CD14-positive monocyte (primary cell): ENCODE data around the gene IL16. TPM values are rescaled to one million over a fixed set of nuclear protein-coding genes. Genes with fewer than 3 reads are reported as not detected.

ENCODE experiments used
- DNase-seq, 3 donors: peaks; one replicate each; pipeline ENCODE4 v3.0.0-alpha.2; 2011 to 2022
- H2AFZ ChIP-seq: 2 replicates; pipeline ENCODE4 v1.6.0; 2012; ENCODE audit warnings: mild to moderate bottlenecking, low read depth, low read length, inconsistent platforms; ENCODE audit not compliant: insufficient read depth, poor library complexity, severe bottlenecking
- H3K27ac ChIP-seq, 2 donors: 1 replicate in 1 of 2; 2 replicates in 1 of 2; pipeline ENCODE4 v1.5.1; 2012 to 2013; ENCODE audit warnings: low read length in 2 of 2, control low read depth in 1 of 2, inconsistent platforms in 1 of 2, low read depth in 1 of 2, mild to moderate bottlenecking in 1 of 2
- H3K27me3 ChIP-seq, 2 donors: one replicate each; pipeline versions ENCODE4 v1.6.0 to v1.6.1; 2011 to 2013; ENCODE audit warnings: low read length in 2 of 2; ENCODE audit not compliant: control insufficient read depth in 2 of 2, insufficient read depth in 2 of 2
- H3K36me3 ChIP-seq, 2 donors: replicated peaks in 1 of 2; 1 replicate in 1 of 2; 2 replicates in 1 of 2; pipeline versions ENCODE4 v1.5.1 to v1.6.1; 2012 to 2013; ENCODE audit warnings: low read length in 2 of 2, control low read depth in 1 of 2, inconsistent platforms in 1 of 2, mild to moderate bottlenecking in 1 of 2; ENCODE audit not compliant: insufficient read depth in 2 of 2, control insufficient read depth in 1 of 2
- H3K4me1 ChIP-seq, 2 donors: 1 replicate in 1 of 2; 2 replicates in 1 of 2; pipeline versions ENCODE4 v1.5.1 to v1.6.1; 2012 to 2013; ENCODE audit warnings: low read length in 2 of 2, control low read depth in 1 of 2, inconsistent platforms in 1 of 2, mild to moderate bottlenecking in 1 of 2, moderate library complexity in 1 of 2; ENCODE audit not compliant: insufficient read depth in 2 of 2, control insufficient read depth in 1 of 2
- H3K4me2 ChIP-seq: replicated peaks from 2 replicates; pipeline ENCODE3; 2012; ENCODE audit warnings: low read length, moderate library complexity, mild to moderate bottlenecking; ENCODE audit not compliant: poor library complexity, severe bottlenecking; ENCODE audit errors: extremely low read depth
- H3K4me3 ChIP-seq, 3 experiments: fragments of 200-600 bp in 1 of 3; sonication (generic) in 1 of 3; replicated peaks in 1 of 3; 1 replicate in 2 of 3; 2 replicates in 1 of 3; pipeline ENCODE4 v1.5.1; 2011 to 2013; ENCODE audit warnings: low read length in 3 of 3, mild to moderate bottlenecking in 3 of 3, control low read depth in 2 of 3, low read depth in 2 of 3, inconsistent platforms in 1 of 3, moderate library complexity in 1 of 3
- H3K79me2 ChIP-seq: 2 replicates; pipeline ENCODE4 v1.6.0; 2012; ENCODE audit warnings: mild to moderate bottlenecking, control low read depth, inconsistent platforms, low read length, moderate library complexity; ENCODE audit not compliant: insufficient read depth
- H3K9ac ChIP-seq: 2 replicates; pipeline ENCODE4 v1.6.0; 2017; ENCODE audit warnings: low read length, mild to moderate bottlenecking; ENCODE audit not compliant: insufficient read depth, poor library complexity, severe bottlenecking
- H3K9me3 ChIP-seq, 2 donors: replicated peaks in 1 of 2; 1 replicate in 1 of 2; 2 replicates in 1 of 2; pipeline versions ENCODE4 v1.5.1 to v1.6.1; 2012 to 2013; ENCODE audit warnings: low read length in 2 of 2, control low read depth in 1 of 2; ENCODE audit not compliant: control insufficient read depth in 1 of 2, insufficient read depth in 1 of 2
- H4K20me1 ChIP-seq: 2 replicates; pipeline ENCODE4 v1.6.0; 2012; ENCODE audit warnings: mild to moderate bottlenecking, low read length, control low read depth, moderate library complexity; ENCODE audit not compliant: insufficient read depth
- H3K27ac Mint-ChIP-seq, 7 donors: one replicate each; pipeline ENCODE4 v1.8.0; 2020; ENCODE audit warnings: mild to moderate bottlenecking in 7 of 7, mixed read lengths in 7 of 7, moderate library complexity in 6 of 7, inconsistent platforms in 2 of 7
- H3K27me3 Mint-ChIP-seq, 3 donors: one replicate each; pipeline ENCODE4 v1.8.0; 2021 to 2022; ENCODE audit warnings: low read depth in 3 of 3, mild to moderate bottlenecking in 3 of 3, mixed read lengths in 3 of 3, moderate library complexity in 3 of 3, inconsistent platforms in 1 of 3
- H3K36me3 Mint-ChIP-seq, 2 donors: one replicate each; pipeline ENCODE4 v1.8.0; 2020; ENCODE audit warnings: mixed read lengths in 2 of 2, inconsistent platforms in 1 of 2, mild to moderate bottlenecking in 1 of 2
- H3K4me1 Mint-ChIP-seq: one replicate; pipeline ENCODE4 v1.8.0; 2020; ENCODE audit warnings: mild to moderate bottlenecking, mixed read lengths
- H3K4me3 Mint-ChIP-seq, 2 donors: one replicate each; pipeline ENCODE4 v1.8.0; 2020; ENCODE audit warnings: mild to moderate bottlenecking in 2 of 2, mixed read lengths in 2 of 2, moderate library complexity in 1 of 2
- H3K9me3 Mint-ChIP-seq, 7 donors: one replicate each; pipeline ENCODE4 v1.8.0; 2020 to 2022; ENCODE audit warnings: mixed read lengths in 7 of 7, mild to moderate bottlenecking in 6 of 7, moderate library complexity in 6 of 7, inconsistent platforms in 2 of 7
- WGBS: methylation state at CpG from one replicate; pipeline ENCODE4 v1.1.5; 2013; ENCODE audit warnings: missing lambda C conversion rate; ENCODE audit not compliant: insufficient coverage; 5-methylcytosine and 5-hydroxymethylcytosine counted together
- intact Hi-C, 2 donors: fragments of 100-400 bp; cut with micrococcal nuclease; formaldehyde crosslinking; loops; one replicate each; pipeline versions ENCODE4 v1.15.0 to v1.15.1; 2023
- polyA plus RNA-seq, 3 donors: library from polyadenylated mRNA; depleted of rRNA in 1 of 3; unstranded in 2 of 3; stranded (reverse) in 1 of 3; fragments of 300-500 nt in 2 of 3; fragments of >200 nt in 1 of 3; fragmentation: Illumina TruSeq in 2 of 3; gene quantifications; 1 replicate in 2 of 3; 2 replicates in 1 of 3; pipeline ENCODE4 v1.2.3, GENCODE V29; 2012 to 2021
- TF ChIP-seq, protein P1 (sequence below): fragments of 200-600 bp; IDR thresholded peaks from one replicate; pipeline ENCODE4 v1.8.0; 2022; ENCODE audit warnings: antibody characterized with exemption, mild to moderate bottlenecking

IL16 gene
- polyA plus RNA-seq, 3 donors: 64.8 to 95.1 (median 71.5) TPM

DNA sequence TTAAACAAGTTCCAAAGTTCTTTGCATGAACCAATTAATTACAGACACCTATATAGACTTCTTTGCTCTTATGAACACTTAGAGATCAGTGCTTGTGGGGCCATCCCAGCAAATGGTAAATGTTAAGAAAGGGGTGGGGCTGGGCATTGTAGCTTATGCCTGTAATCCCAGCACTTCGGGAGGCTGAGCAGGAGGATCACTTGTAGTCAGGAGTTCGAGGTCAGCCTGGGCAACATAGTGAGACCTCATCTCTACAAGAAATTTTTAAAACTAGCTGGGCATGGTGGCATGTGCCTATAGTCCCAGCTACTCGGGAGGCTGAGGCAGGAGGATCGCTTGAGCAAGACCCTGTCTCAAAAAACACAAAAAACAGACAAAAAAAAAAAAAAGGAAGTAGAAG is 146.7 kb downstream of the IL16 start:
- Mint-ChIP-seq H3K9me3 (no peaks in the 10 kb centered on the region), H3K27me3 (peaks cover 0 to 2% (median 2%) of the 10 kb centered on the region in 3 donors), H3K27ac (no peak overlapping the region), H3K4me1 (peaks cover 6% of the 10 kb centered on the region), H3K36me3 (no peaks in the 10 kb centered on the region), H3K4me3 (no peak overlapping the region)
- DNase-seq: no peak
- Histone ChIP-seq H3K9me3 (no peaks in the 10 kb centered on the region), H3K4me1 (peaks cover 6 to 10% of the 10 kb centered on the region in 2 donors), H2AFZ (no peak overlapping the region), H3K9ac (no peak overlapping the region), H3K4me2 (no peak overlapping the region), H3K36me3 (no peaks in the 10 kb centered on the region), H3K4me3 (no peak overlapping the region), H3K27me3 (no peaks in the 10 kb centered on the region), H4K20me1 (no peaks in the 10 kb centered on the region), H3K79me2 (no peaks in the 10 kb centered on the region), H3K27ac (no peak overlapping the region)
- WGBS: 100% methylated on average over 2 of the region's 4 CpGs
- intact Hi-C loops: no loop called here
- TF ChIP-seq, protein P1, sequence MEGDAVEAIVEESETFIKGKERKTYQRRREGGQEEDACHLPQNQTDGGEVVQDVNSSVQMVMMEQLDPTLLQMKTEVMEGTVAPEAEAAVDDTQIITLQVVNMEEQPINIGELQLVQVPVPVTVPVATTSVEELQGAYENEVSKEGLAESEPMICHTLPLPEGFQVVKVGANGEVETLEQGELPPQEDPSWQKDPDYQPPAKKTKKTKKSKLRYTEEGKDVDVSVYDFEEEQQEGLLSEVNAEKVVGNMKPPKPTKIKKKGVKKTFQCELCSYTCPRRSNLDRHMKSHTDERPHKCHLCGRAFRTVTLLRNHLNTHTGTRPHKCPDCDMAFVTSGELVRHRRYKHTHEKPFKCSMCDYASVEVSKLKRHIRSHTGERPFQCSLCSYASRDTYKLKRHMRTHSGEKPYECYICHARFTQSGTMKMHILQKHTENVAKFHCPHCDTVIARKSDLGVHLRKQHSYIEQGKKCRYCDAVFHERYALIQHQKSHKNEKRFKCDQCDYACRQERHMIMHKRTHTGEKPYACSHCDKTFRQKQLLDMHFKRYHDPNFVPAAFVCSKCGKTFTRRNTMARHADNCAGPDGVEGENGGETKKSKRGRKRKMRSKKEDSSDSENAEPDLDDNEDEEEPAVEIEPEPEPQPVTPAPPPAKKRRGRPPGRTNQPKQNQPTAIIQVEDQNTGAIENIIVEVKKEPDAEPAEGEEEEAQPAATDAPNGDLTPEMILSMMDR: no peak

DNA sequence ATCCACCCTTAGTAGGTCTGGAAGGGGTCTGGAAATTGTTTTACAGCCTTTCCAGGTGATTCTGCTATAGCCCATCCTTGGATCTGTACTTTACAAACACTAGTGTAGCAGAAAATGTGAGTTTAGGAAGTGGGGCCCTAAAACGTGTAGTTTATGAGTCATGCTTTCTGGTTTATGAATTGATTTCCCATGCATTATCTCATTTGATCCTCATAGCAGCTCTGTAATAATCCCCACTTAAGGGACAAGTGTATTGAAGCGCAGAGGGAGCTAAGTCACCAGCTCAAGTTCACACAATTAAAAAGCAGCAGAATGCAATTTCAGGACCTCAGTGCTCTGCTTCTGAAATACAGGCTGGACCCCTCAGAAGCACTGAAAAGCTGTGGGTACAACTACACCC is 149.9 kb downstream of the IL16 start:
- H2AFZ ChIP-seq: no peak overlapping the region
- Mint-ChIP-seq H3K27ac (no peak overlapping the region), H3K4me1 (no peaks in the 10 kb centered on the region), H3K9me3 (no peaks in the 10 kb centered on the region), H3K27me3 (peaks cover 0 to 5% (median 2%) of the 10 kb centered on the region in 3 donors), H3K36me3 (no peaks in the 10 kb centered on the region), H3K4me3 (no peak overlapping the region)
- no peak overlapping the region for H3K9ac ChIP-seq
- H3K27ac ChIP-seq: no peak overlapping the region
- H3K4me3 ChIP-seq: no peak overlapping the region
- TF ChIP-seq, protein P1: no peak
- H3K4me1 ChIP-seq: no peaks in the 10 kb centered on the region
- intact Hi-C loops: no loop called here
- no peaks in the 10 kb centered on the region for H3K27me3 ChIP-seq
- no peaks in the 10 kb centered on the region for H3K79me2 ChIP-seq
- no peak overlapping the region for H3K4me2 ChIP-seq
- H4K20me1 ChIP-seq: no peaks in the 10 kb centered on the region
- no peak for DNase-seq
- no CpG with 5 or more reads among the region's 2 CpGs for WGBS
- no peaks in the 10 kb centered on the region for H3K9me3 ChIP-seq
- no peaks in the 10 kb centered on the region for H3K36me3 ChIP-seq
